ENCODE measurements around the gene RAD51D. TPM values are rescaled to one million over a fixed set of nuclear protein-coding genes. Genes with fewer than 3 reads are reported as not detected.
A peak's percentile ranks its signal among the peaks of the same experiment; 100 is the strongest.
"Not testable (repeated sequence)": the region's sequence is repeated elsewhere in the genome, so short reads cannot be mapped to it uniquely, and the experiment has no call there.

RAD51D gene
- total and polyA plus RNA-seq, 10 of the 15 experiments (the other 5 are each of a cell fraction or from before 2014, with no cell fraction given) = 2.6 to 29.3 (median 13.5) TPM

GRCh38 chr17:35116845-35117244 is 2.8 kb downstream of the RAD51D start:
- no peaks in the 10 kb centered on the region; the same call in 1 of the 2 replicates for H3K4me1 ChIP-seq (ENCODE audit: control insufficient read depth, insufficient read depth, low read length)
- no peak overlapping the region for H3K4me3 ChIP-seq
- H3K9me3 ChIP-seq (replicated peaks; ENCODE audit: control insufficient read depth, insufficient read depth, low read length) = no peaks in the 10 kb centered on the region
- H3K4me2 ChIP-seq (ENCODE audit: control insufficient read depth, insufficient read depth) = peak overlapping the region; percentile 57
- ChIA-PET RAD21 (ENCODE audit: unreplicated experiment) (interaction anchor here (2.0 to 4.2 kb wide), 2 partner anchors 27 to 71 kb away, joined by 5 to 34 read pairs; no protein-coding TSS in a partner anchor), CTCF (interaction anchor here (3.6 to 6.9 kb wide), 2 partner anchors 52 to 119 kb away, joined by 17 to 149 read pairs; partner anchors contain the start of gene RFFL), POLR2A (no interaction called here), SMC1A (ENCODE audit: uncharacterized antibody, unreplicated experiment) (interaction anchor here (1.7 to 8.3 kb wide), 2 partner anchors 28 to 118 kb away, joined by 3 to 101 read pairs; no protein-coding TSS in a partner anchor)
- ATAC-seq (no peak), FAIRE-seq (no peak), DNase-seq (ENCODE audit: low read depth, low spot score) (no peak)
- TF ChIP-seq MLLT1 (IDR thresholded peaks at IDR 0.05) (0 out of 2 replicates have a peak, but pooled peaks have one; percentile 19), NRF1 (conservative IDR thresholded peaks at IDR 0.05; ENCODE audit: low read depth, low read length) (no peak)
- peaks cover 23% of the 10 kb centered on the region for H3K79me2 ChIP-seq (ENCODE audit: control insufficient read depth, insufficient read depth, low read length)
- no peak overlapping the region for H3K9ac ChIP-seq (ENCODE audit: control insufficient read depth, insufficient read depth, low read length)
- 99% methylated on average over 12 of the region's 12 CpGs for WGBS (ENCODE audit: insufficient coverage, insufficient replicate concordance, low lambda C conversion rate, missing lambda C conversion rate)
- H4K20me1 ChIP-seq (ENCODE audit: control insufficient read depth, insufficient read depth) = no peaks in the 10 kb centered on the region
- intact Hi-C loops (cut with micrococcal nuclease; ENCODE audit: unreplicated experiment) = loop anchor here (5.0 kb wide), 1 partner anchor 135 kb away; the partner anchor contains the start of gene LIG3
- H3K36me3 ChIP-seq (ENCODE audit: control insufficient read depth in 2 of 2, insufficient read depth in 2 of 2, low read length in 1 of 2) = no peaks in the 10 kb centered on the region
- H3K27me3 ChIP-seq (replicated peaks in 1 of 2; ENCODE audit: control insufficient read depth in 2 of 2, insufficient read depth in 2 of 2, low read length in 1 of 2) = no peaks in the 10 kb centered on the region
- H2AFZ ChIP-seq (ENCODE audit: control insufficient read depth, low read depth, low read length) = no peak overlapping the region
- BruUV-seq (replicated peaks) = no TSS peak
- in situ Hi-C loops (cut with MboI) = loop anchor here (5.0 to 25.0 kb wide), 3 partner anchors 120 to 905 kb away; no protein-coding TSS in a partner anchor
- no peak overlapping the region for H3K27ac ChIP-seq (ENCODE audit: control insufficient read depth, insufficient read depth)

- H3K4me2 ChIP-seq (ENCODE audit: control insufficient read depth, insufficient read depth); RAD21 ChIA-PET (ENCODE audit: unreplicated experiment); POLR2A ChIA-PET; H3K36me3 ChIP-seq (ENCODE audit: control insufficient read depth in 2 of 2, insufficient read depth in 2 of 2, low read length in 1 of 2); H3K27me3 ChIP-seq (replicated peaks in 1 of 2; ENCODE audit: control insufficient read depth in 2 of 2, insufficient read depth in 2 of 2, low read length in 1 of 2); H3K4me3 ChIP-seq; H3K4me1 ChIP-seq (ENCODE audit: control insufficient read depth, insufficient read depth, low read length); FAIRE-seq; H3K27ac ChIP-seq (ENCODE audit: control insufficient read depth, insufficient read depth); H4K20me1 ChIP-seq (ENCODE audit: control insufficient read depth, insufficient read depth); DNase-seq (ENCODE audit: low read depth, low spot score); H3K9me3 ChIP-seq (replicated peaks; ENCODE audit: control insufficient read depth, insufficient read depth, low read length); H3K79me2 ChIP-seq (ENCODE audit: control insufficient read depth, insufficient read depth, low read length); BruUV-seq (replicated peaks); H3K9ac ChIP-seq (ENCODE audit: control insufficient read depth, insufficient read depth, low read length); intact Hi-C loops (cut with micrococcal nuclease; ENCODE audit: unreplicated experiment); ATAC-seq; H2AFZ ChIP-seq (ENCODE audit: control insufficient read depth, low read depth, low read length): not testable (repeated sequence)
- in situ Hi-C loops (cut with MboI) = loop anchor here (25.0 kb wide), 1 partner anchor 898 kb away; no protein-coding TSS in a partner anchor
- SMC1A ChIA-PET (ENCODE audit: uncharacterized antibody, unreplicated experiment) = interaction anchor here (0.8 kb wide), 1 partner anchor 8 kb away, joined by 3 read pairs; no protein-coding TSS in a partner anchor
- WGBS (ENCODE audit: insufficient coverage, insufficient replicate concordance, low lambda C conversion rate, missing lambda C conversion rate) = 97% methylated on average over 17 of the region's 17 CpGs
- CTCF ChIA-PET = interaction anchor here (0.8 to 1.8 kb wide), 2 partner anchors 9 to 21 kb away, joined by 3 to 6 read pairs; no protein-coding TSS in a partner anchor
Observed at GRCh38 chr17:35110791-35111190, 8.9 kb downstream of the RAD51D start.
